NCI-H1436 (cell line): ENCODE results near the gene RNF157.

ENCODE experiments used
- DNase-seq: peaks from one replicate; lab custom pipeline; 2025; lab: John Stamatoyannopoulos, UW

RNF157 gene

GRCh38 chr17:76139801-76140660, 100.3 kb downstream of the RNF157 start:
- DNase-seq = no peak

- DNase-seq = no peak
These were observed 101.2 kb downstream of the RNF157 start for GRCh38 chr17:76138896-76139752.

GRCh38 chr17:76138234-76138895, 101.9 kb downstream of the RNF157 start:
- no peak for DNase-seq

GRCh38 chr17:76137351-76138233, 102.7 kb downstream of the RNF157 start:
- no peak for DNase-seq

- no peak for DNase-seq
These were observed 103.3 kb downstream of the RNF157 start for GRCh38 chr17:76137001-76137350.

- DNase-seq = peak; percentile 75
These were observed 103.9 kb downstream of the RNF157 start for GRCh38 chr17:76136276-76137000.

GRCh38 chr17:76135810-76136188, 104.5 kb downstream of the RNF157 start:
- DNase-seq = no peak

GRCh38 chr17:76134911-76135809, 105.1 kb downstream of the RNF157 start:
- no peak for DNase-seq

GRCh38 chr17:76132574-76133338, 107.5 kb downstream of the RNF157 start:
- no peak for DNase-seq

- no peak for DNase-seq
These were observed 108.4 kb downstream of the RNF157 start for GRCh38 chr17:76131692-76132573.

- no peak for DNase-seq
These were observed 109.1 kb downstream of the RNF157 start for GRCh38 chr17:76131051-76131691.

- DNase-seq = no peak
These were observed 109.8 kb downstream of the RNF157 start for GRCh38 chr17:76130473-76130872.

GRCh38 chr17:76125922-76126321, 114.4 kb downstream of the RNF157 start:
- DNase-seq = no peak

- no peak for DNase-seq
These were observed 115.0 kb downstream of the RNF157 start for GRCh38 chr17:76125391-76125675.

- DNase-seq = no peak
These were observed 115.5 kb downstream of the RNF157 start for GRCh38 chr17:76124582-76125390.

- no peak for DNase-seq
These were observed 116.3 kb downstream of the RNF157 start for GRCh38 chr17:76123749-76124581.
